NB4 (cell line): ENCODE measurements around the gene ZNF169.
"Not testable (repeated sequence)": the region's sequence is repeated elsewhere in the genome, so short reads cannot be mapped to it uniquely, and the experiment has no call there.

Experiments used
- DNase-seq: peaks from one replicate; pipeline ENCODE4 v3.0.0; 2010; ENCODE audit warnings: low read depth
- H3K4me3 ChIP-seq: one replicate; pipeline ENCODE4 v1.5.1; 2011; ENCODE audit warnings: mild to moderate bottlenecking, low read depth, low read length, moderate library complexity
- CTCF ChIP-seq: IDR thresholded peaks from one replicate; pipeline ENCODE4 v1.5.1; 2012; ENCODE audit warnings: low read depth, low read length
- MAX ChIP-seq: IDR thresholded peaks from 2 replicates; pipeline ENCODE4 v1.6.1; 2011; ENCODE audit warnings: low read depth, low read length
- MYC ChIP-seq: IDR thresholded peaks from 2 replicates; pipeline ENCODE4 v1.6.1; 2011; ENCODE audit warnings: low read depth, low read length
- POLR2A ChIP-seq: IDR thresholded peaks from 2 replicates; pipeline ENCODE4 v1.6.1; 2011; ENCODE audit warnings: mild to moderate bottlenecking; ENCODE audit not compliant: insufficient read length; ENCODE audit errors: extremely low read depth

The ZNF169 gene

DNA sequence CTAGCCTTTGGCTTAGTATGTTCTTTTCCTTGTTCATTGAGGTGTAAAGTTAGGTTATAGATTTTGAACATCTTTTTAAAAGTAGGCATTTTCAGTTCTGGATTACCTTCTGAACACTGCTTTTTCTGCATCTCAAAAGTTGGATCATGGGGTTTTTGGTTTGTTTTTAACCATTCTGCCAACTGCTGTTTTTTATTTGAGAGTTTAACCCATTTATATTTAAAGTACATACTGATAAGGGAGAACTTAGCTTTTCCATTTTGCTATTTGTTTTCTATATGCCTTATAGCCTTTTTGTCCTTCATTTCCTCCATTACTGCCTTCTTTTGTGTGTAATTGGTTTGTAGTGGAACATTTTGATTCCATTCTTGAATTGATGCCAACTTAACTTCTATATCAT lies 30.5 kb upstream of the ZNF169 start:
- no peak for DNase-seq
- H3K4me3 ChIP-seq = no peak overlapping the region
- no peak for TF ChIP-seq MYC
- TF ChIP-seq CTCF = no peak
- TF ChIP-seq POLR2A = no peak

DNA sequence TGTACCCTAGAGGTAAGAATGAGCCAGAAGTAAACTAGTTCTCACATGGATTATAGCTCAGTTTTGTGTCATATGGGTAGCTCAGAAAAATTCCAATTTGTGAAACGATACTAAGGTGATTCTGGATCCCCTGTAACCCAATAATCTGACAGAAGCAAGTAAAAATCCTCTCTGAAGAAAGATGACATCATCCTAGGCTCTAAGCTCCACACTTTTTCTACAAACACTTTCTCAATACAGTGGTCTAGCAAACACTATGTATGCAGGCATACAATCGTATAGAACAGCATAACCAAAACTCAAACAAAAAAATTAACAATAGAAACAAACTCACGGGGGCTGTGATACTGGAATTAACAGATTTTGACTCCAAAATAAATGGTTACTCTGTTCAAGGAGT lies 26.7 kb upstream of the ZNF169 start:
- no peak overlapping the region for H3K4me3 ChIP-seq
- DNase-seq = no peak
- TF ChIP-seq CTCF = no peak
- no peak for TF ChIP-seq MYC
- TF ChIP-seq POLR2A = no peak
- no peak for TF ChIP-seq MAX

- H3K4me3 ChIP-seq, DNase-seq: not testable (repeated sequence)
Measured at GRCh38 chr9:94241098-94241497, 18.0 kb upstream of the ZNF169 start.

GRCh38 chr9:94245651-94246050 lies 13.4 kb upstream of the ZNF169 start:
- H3K4me3 ChIP-seq = no peak overlapping the region
- no peak for TF ChIP-seq POLR2A
- TF ChIP-seq CTCF = no peak
- no peak for TF ChIP-seq MAX
- no peak for TF ChIP-seq MYC
- no peak for DNase-seq

DNA sequence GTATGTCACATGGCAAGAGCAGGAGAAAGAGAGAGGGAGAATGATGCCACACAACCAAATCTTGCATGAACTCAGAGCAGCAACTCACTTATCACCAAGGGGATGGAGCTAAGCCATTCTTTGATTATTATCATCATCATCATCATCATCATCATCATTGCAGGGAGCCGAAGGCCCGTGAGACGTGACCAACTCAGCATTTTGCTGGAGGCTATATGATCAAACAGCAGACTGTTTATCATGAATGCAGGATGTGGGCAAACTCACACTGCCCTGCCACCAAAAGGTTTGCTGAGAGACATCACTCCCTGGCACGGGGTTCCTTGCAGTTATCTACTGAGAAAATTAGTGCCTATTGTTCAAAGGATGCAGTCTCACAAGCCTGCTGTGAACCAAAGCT lies 8.6 kb upstream of the ZNF169 start:
- H3K4me3 ChIP-seq = no peak overlapping the region
- no peak for DNase-seq
- no peak for TF ChIP-seq POLR2A
- no peak for TF ChIP-seq CTCF
- no peak for TF ChIP-seq MYC
- no peak for TF ChIP-seq MAX

DNA sequence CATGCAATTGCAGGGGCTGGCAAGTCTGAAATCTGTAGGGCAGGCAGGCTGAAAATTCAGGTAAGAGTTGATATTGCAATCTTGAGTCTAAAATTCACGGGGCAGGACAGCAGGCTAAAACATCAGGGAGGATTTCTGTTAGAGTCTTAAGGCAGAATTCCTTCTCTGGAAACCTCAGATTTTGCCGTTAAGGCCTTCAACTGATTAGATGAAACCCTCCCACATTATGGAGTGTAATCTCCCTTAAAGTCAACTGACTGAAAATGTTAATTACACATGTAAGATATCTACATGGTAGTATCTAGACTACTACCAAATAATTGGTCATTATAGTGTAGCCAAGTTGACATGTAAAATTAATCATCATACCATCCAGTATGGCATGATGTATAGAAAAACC lies 3.1 kb upstream of the ZNF169 start:
- no peak overlapping the region for H3K4me3 ChIP-seq
- TF ChIP-seq MYC (no peak), POLR2A (no peak), MAX (no peak), CTCF (no peak)
- no peak for DNase-seq

DNA sequence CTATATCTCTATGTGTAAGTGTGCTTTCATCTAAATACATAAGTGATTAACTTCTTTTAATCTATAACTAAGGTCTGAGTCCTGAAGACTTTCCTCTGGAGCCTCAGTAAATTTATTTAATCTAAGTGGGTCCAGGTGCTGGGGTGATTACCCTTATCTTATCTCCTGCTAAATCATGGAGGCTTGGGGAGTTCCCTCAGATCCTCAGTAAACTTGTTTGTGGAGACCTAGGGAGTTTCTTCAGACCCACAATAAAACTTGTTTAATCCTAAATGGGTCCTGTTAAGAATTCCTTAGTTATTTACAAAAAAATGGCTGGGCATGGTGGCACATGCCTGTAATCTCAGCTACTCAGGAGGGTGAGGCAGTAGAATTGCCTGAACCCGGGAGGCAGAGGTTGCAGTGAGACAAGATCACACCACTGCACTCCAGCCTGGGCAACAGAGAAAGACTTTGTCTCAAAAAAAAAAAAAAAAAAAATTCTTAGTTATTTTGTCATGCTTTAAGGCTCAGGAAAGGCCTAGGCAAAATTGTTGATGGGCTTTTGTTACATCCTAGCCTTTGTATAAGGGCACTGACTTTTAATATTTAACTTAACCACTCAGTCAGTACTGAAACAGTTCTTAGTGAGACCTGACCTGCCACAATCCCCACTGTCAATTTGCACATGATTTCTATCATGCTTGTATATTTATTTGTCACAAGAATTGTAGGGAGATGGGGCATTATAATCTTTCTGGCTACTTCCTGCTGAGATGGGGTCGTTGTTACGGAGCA lies 6.7 kb downstream of the ZNF169 start:
- not testable (repeated sequence) for H3K4me3 ChIP-seq, DNase-seq
